GM12878 (cell line): ENCODE results near the gene CA10. TPM values are rescaled to one million over a fixed set of nuclear protein-coding genes. Genes with fewer than 3 reads are reported as not detected.

Source experiments
- ATAC-seq: fragments of 200-7000 bp; cut with Tn5 transposase; 3 replicates; pipeline ENCODE4 v1.9.1; 2020; ENCODE audit warnings: mild to moderate bottlenecking, moderate library complexity
- BruUV-seq: library from RNA; stranded (reverse); fragments of 400-500 nt; replicated peaks from 2 replicates; lab custom pipeline; 2021; lab: Mats Ljungman, UMichigan
- CTCF ChIA-PET: fragments of 300-600 bp; sonication (Branson Sonifier 250); formaldehyde crosslinking; extraction: SDS; loops from one replicate; lab custom pipeline; 2021; ENCODE audit warnings: inconsistent platforms; lab: Yijun Ruan, JAX
- POLR2A ChIA-PET: fragments of 350-600 bp; formaldehyde crosslinking; extraction: SDS; loops from one replicate; lab custom pipeline; 2021; ENCODE audit warnings: inconsistent platforms; lab: Charles Lee
- RAD21 ChIA-PET: fragments of 300-600 bp; sonication (Branson Sonifier 250); formaldehyde crosslinking; loops from one replicate; lab custom pipeline; 2023; ENCODE audit warnings: antibody characterized with exemption; ENCODE audit not compliant: unreplicated experiment; lab: Charles Lee
- SMC1A ChIA-PET: fragments of 300-600 bp; sonication (Branson Sonifier 250); formaldehyde crosslinking; loops from one replicate; lab custom pipeline; 2023; ENCODE audit not compliant: unreplicated experiment, uncharacterized antibody; lab: Charles Lee
- DNase-seq: peaks from one replicate; pipeline ENCODE4 v3.0.0-alpha.2; 2011; ENCODE audit warnings: low read depth, low spot score
- FAIRE-seq: peaks from 3 replicates; lab custom pipeline; 2011; peaks lifted over from hg19 to GRCh38; lab: Jason Lieb, UNC
- H2AFZ ChIP-seq: 2 replicates; pipeline ENCODE4 v1.6.0; 2011; ENCODE audit warnings: low read depth, low read length, control low read depth; ENCODE audit not compliant: control insufficient read depth
- H3K27ac ChIP-seq: 2 replicates; pipeline ENCODE4 v1.5.1; 2011; ENCODE audit warnings: control low read depth; ENCODE audit not compliant: control insufficient read depth, insufficient read depth
- H3K27me3 ChIP-seq, 2 experiments: replicated peaks in 1 of 2; 2 replicates each; pipeline versions ENCODE4 v1.6.0 to v1.6.1; 2011; ENCODE audit warnings: low read length in 1 of 2; ENCODE audit not compliant: control insufficient read depth in 2 of 2, insufficient read depth in 2 of 2
- H3K36me3 ChIP-seq, 2 experiments: 2 replicates each; pipeline ENCODE4 v1.5.1; 2011; ENCODE audit warnings: low read length in 1 of 2; ENCODE audit not compliant: control insufficient read depth in 2 of 2, insufficient read depth in 2 of 2
- H3K4me1 ChIP-seq: 2 replicates; pipeline ENCODE4 v1.6.1; 2011; ENCODE audit warnings: mild to moderate bottlenecking, low read length, moderate library complexity, mixed read lengths; ENCODE audit not compliant: control insufficient read depth, insufficient read depth
- H3K4me2 ChIP-seq: 2 replicates; pipeline ENCODE4 v1.6.0; 2011; ENCODE audit warnings: control low read depth; ENCODE audit not compliant: control insufficient read depth, insufficient read depth
- H3K4me3 ChIP-seq: fragments of 200-600 bp; sonication (generic); 2 replicates; pipeline ENCODE4 v1.5.1; 2016
- H3K79me2 ChIP-seq: 2 replicates; pipeline ENCODE4 v1.6.0; 2011; ENCODE audit warnings: low read length; ENCODE audit not compliant: control insufficient read depth, insufficient read depth
- H3K9ac ChIP-seq: 2 replicates; pipeline ENCODE4 v1.8.0; 2011; ENCODE audit warnings: low read length, control low read depth, mixed read lengths; ENCODE audit not compliant: control insufficient read depth, insufficient read depth
- H3K9me3 ChIP-seq: replicated peaks from 3 replicates; pipeline ENCODE4 v1.5.1; 2011; ENCODE audit warnings: mild to moderate bottlenecking, low read length; ENCODE audit not compliant: control insufficient read depth, insufficient read depth
- H4K20me1 ChIP-seq: 2 replicates; pipeline ENCODE4 v1.6.0; 2011; ENCODE audit not compliant: control insufficient read depth, insufficient read depth
- BCLAF1 ChIP-seq: fragments of 450-650 bp; IDR thresholded peaks from 2 replicates; pipeline ENCODE4 v1.6.1; 2017; ENCODE audit warnings: antibody characterized with exemption, mild to moderate bottlenecking, moderate library complexity
- BHLHE40 ChIP-seq, 2 experiments: fragments of 450-650 bp in 1 of 2; IDR thresholded peaks; 2 replicates each; pipeline ENCODE4 v1.6.1; 2011 to 2017; ENCODE audit warnings: low read depth in 2 of 2, borderline replicate concordance in 1 of 2, improper control_type of control experiment in 1 of 2, low read length in 1 of 2, mild to moderate bottlenecking in 1 of 2
- CREB1 ChIP-seq: IDR thresholded peaks from 2 replicates; pipeline ENCODE4 v1.6.1; 2012; ENCODE audit warnings: low read depth, mild to moderate bottlenecking, inconsistent platforms
- MEF2A ChIP-seq: IDR thresholded peaks from 2 replicates; pipeline ENCODE4 v1.6.1; 2011; ENCODE audit warnings: low read depth, mild to moderate bottlenecking, low read length, moderate library complexity; ENCODE audit not compliant: insufficient read depth
- NBN ChIP-seq: fragments of 450-650 bp; IDR thresholded peaks from 2 replicates; pipeline ENCODE4 v1.6.1; 2016
- PRDM15 ChIP-seq: fragments of 450-650 bp; formaldehyde crosslinking; IDR thresholded peaks from 2 replicates; pipeline ENCODE4 v1.4.0; 2020; ENCODE audit warnings: mild to moderate bottlenecking, moderate library complexity
- RAD51 ChIP-seq: fragments of 450-650 bp; IDR thresholded peaks from 2 replicates; pipeline ENCODE4 v1.6.1; 2016; ENCODE audit warnings: moderate library complexity, mild to moderate bottlenecking, inconsistent platforms
- RFX5 ChIP-seq: IDR thresholded peaks from 2 replicates; pipeline ENCODE4 v1.6.1; 2011; ENCODE audit warnings: low read depth, low read length, improper control_type of control experiment
- SIN3A ChIP-seq: IDR thresholded peaks from 2 replicates; pipeline ENCODE4 v1.6.1; 2012; ENCODE audit warnings: low read depth, low read length, improper control_type of control experiment
- SREBF2 ChIP-seq: IDR thresholded peaks from 2 replicates; pipeline ENCODE4 v1.6.1; 2012; ENCODE audit warnings: mild to moderate bottlenecking, low read length
- WGBS: methylation state at CpG from one replicate; pipeline ENCODE4 v1.1.6; 2016; ENCODE audit warnings: low lambda C conversion rate; ENCODE audit not compliant: insufficient replicate concordance, insufficient coverage; ENCODE audit errors: missing lambda C conversion rate; 5-methylcytosine and 5-hydroxymethylcytosine counted together
- in situ Hi-C: fragments of 300-500 bp; cut with MboI; formaldehyde crosslinking; loops from 9 replicates; pipeline ENCODE4 v1.14.3; 2018; ENCODE audit warnings: mixed read lengths
- intact Hi-C: fragments of 100-400 bp; cut with micrococcal nuclease; formaldehyde crosslinking; loops from one replicate; pipeline ENCODE4 v1.14.2; 2022; ENCODE audit not compliant: unreplicated experiment
- polyA plus RNA-seq, 11 experiments: library from polyadenylated mRNA; depleted of rRNA in 4 of 11; unstranded in 6 of 11; stranded (reverse) in 5 of 11; fragments of >200 nt; fragmentation: Nextera tagmentation in 4 of 11; fragmentation: Illumina TruSeq in 1 of 11; extraction: Ambion mirVana in 4 of 11; extraction: Trizol in 1 of 11; gene quantifications; 1 replicate in 1 of 11; 2 replicates in 10 of 11; pipeline versions ENCODE4 v1.2.1 to v1.2.3, GENCODE V29; 2011 to 2016; ENCODE audit warnings: inconsistent platforms in 2 of 11, missing spikeins in 2 of 11, low read depth in 1 of 11
- total RNA-seq, 4 experiments: library from RNA; depleted of rRNA in 3 of 4; stranded (reverse); fragments of >200 nt in 3 of 4; fragmentation: Illumina TruSeq in 1 of 4; extraction: Trizol in 1 of 4; gene quantifications; 2 replicates each; pipeline versions ENCODE4 v1.2.1 to v1.2.3, GENCODE V29; 2013 to 2021

CA10 gene
- total and polyA plus RNA-seq, 10 of the 15 experiments (the other 5 are each of a cell fraction or from before 2014, with no cell fraction given), result not detected

- no peak for TF ChIP-seq NBN
Observed at GRCh38 chr17:51907041-51907440, 251.5 kb downstream of the CA10 start (continued).

GRCh38 chr17:51904379-51904778 is 254.1 kb downstream of the CA10 start:
- ChIA-PET RAD21 (no interaction called here), SMC1A (no interaction called here), POLR2A (no interaction called here), CTCF (no interaction called here)
- Histone ChIP-seq H3K36me3 (no peaks in the 10 kb centered on the region), H3K27ac (no peak overlapping the region), H3K27me3 (no peaks in the 10 kb centered on the region), H3K9ac (no peak overlapping the region), H3K4me2 (no peak overlapping the region), H3K79me2 (no peaks in the 10 kb centered on the region), H2AFZ (no peak overlapping the region), H3K4me3 (no peak overlapping the region), H3K9me3 (no peaks in the 10 kb centered on the region), H4K20me1 (no peaks in the 10 kb centered on the region), H3K4me1 (no peaks in the 10 kb centered on the region)
- TF ChIP-seq BCLAF1 (no peak), RAD51 (peak; percentile 37; the same call in 1 of the 2 replicates)
- FAIRE-seq (no peak), DNase-seq (no peak), ATAC-seq (no peak)
- in situ Hi-C loops (no loop called here), intact Hi-C loops (no loop called here)
- no TSS peak for BruUV-seq
- WGBS, result 4% methylated on average over 3 of the region's 3 CpGs

GRCh38 chr17:51901242-51901641 is 257.3 kb downstream of the CA10 start:
- Histone ChIP-seq H3K36me3 (no peaks in the 10 kb centered on the region), H3K79me2 (no peaks in the 10 kb centered on the region), H3K4me2 (no peak overlapping the region), H3K4me1 (no peaks in the 10 kb centered on the region), H2AFZ (no peak overlapping the region), H3K27ac (no peak overlapping the region), H3K9me3 (no peaks in the 10 kb centered on the region), H3K9ac (no peak overlapping the region), H4K20me1 (no peaks in the 10 kb centered on the region), H3K27me3 (no peaks in the 10 kb centered on the region), H3K4me3 (no peak overlapping the region)
- BruUV-seq, result no TSS peak
- DNase-seq, result no peak
- POLR2A ChIA-PET, result no interaction called here
- RAD21 ChIA-PET, result no interaction called here
- CTCF ChIA-PET, result no interaction called here
- intact Hi-C loops (no loop called here), in situ Hi-C loops (no loop called here)
- FAIRE-seq, result no peak
- SMC1A ChIA-PET, result no interaction called here
- 0% methylated on average over 1 of the region's 1 CpG for WGBS
- ATAC-seq, result no peak
- TF ChIP-seq SREBF2 (no peak), CREB1 (no peak), BHLHE40 (IDR thresholded peaks at IDR 0.05; ENCODE audit: borderline replicate concordance in 1 of 2, low read depth in 2 of 2, low read length in 1 of 2) (no peak), PRDM15 (CRISPR knock-in tag) (no peak), RFX5 (no peak), MEF2A (no peak), SIN3A (no peak)
